GM06990 (cell line): ENCODE measurements around the gene NRN1L.

ENCODE experiments used
- DNase-seq: peaks from one replicate; pipeline ENCODE4 v3.0.0-alpha.2; 2011; ENCODE audit not compliant: insufficient read length; ENCODE audit errors: extremely low read depth
- H3K27me3 ChIP-seq: replicated peaks from 2 replicates; pipeline ENCODE4 v1.6.0; 2011; ENCODE audit warnings: low read length; ENCODE audit not compliant: control insufficient read depth, insufficient read depth
- H3K36me3 ChIP-seq: 2 replicates; pipeline ENCODE4 v1.5.1; 2011; ENCODE audit warnings: low read length; ENCODE audit not compliant: control insufficient read depth, insufficient read depth
- H3K4me3 ChIP-seq: replicated peaks from 2 replicates; pipeline ENCODE4 v1.5.1; 2011; ENCODE audit warnings: low read depth, mild to moderate bottlenecking, control low read depth, low read length
- TF ChIP-seq, protein P1 (sequence below): IDR thresholded peaks from 2 replicates; pipeline ENCODE4 v1.5.1; 2011; ENCODE audit warnings: low read length, control low read depth, mild to moderate bottlenecking, inconsistent platforms; ENCODE audit not compliant: insufficient read depth, poor library complexity, severe bottlenecking

NRN1L gene

DNA sequence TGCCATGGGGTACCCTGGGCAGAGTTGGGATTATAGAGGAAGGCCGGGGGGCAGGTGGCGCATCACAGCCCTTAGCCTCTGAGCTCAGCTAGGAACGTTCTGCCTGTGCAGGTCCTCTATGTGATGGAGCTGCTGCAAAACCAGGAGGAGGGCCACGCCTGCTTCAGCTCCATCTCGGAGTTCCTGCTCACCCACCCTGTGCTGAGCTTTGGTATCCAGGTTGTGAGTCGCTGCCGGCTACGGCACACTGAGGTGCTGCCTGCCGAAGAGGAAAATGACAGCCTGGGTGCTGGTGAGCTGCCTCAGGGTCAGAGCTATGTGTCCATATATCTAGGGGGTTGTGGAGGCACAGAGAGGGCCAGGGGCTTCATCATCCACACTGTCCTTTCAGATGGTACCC, 5.8 kb upstream of the NRN1L start:
- DNase-seq, result no peak
- Histone ChIP-seq H3K4me3 (no peak overlapping the region), H3K36me3 (peaks cover 70% of the 10 kb centered on the region), H3K27me3 (no peaks in the 10 kb centered on the region)
- TF ChIP-seq, protein P1, sequence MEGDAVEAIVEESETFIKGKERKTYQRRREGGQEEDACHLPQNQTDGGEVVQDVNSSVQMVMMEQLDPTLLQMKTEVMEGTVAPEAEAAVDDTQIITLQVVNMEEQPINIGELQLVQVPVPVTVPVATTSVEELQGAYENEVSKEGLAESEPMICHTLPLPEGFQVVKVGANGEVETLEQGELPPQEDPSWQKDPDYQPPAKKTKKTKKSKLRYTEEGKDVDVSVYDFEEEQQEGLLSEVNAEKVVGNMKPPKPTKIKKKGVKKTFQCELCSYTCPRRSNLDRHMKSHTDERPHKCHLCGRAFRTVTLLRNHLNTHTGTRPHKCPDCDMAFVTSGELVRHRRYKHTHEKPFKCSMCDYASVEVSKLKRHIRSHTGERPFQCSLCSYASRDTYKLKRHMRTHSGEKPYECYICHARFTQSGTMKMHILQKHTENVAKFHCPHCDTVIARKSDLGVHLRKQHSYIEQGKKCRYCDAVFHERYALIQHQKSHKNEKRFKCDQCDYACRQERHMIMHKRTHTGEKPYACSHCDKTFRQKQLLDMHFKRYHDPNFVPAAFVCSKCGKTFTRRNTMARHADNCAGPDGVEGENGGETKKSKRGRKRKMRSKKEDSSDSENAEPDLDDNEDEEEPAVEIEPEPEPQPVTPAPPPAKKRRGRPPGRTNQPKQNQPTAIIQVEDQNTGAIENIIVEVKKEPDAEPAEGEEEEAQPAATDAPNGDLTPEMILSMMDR, result no peak

GRCh38 chr16:67879462-67879861, 5.2 kb upstream of the NRN1L start:
- Histone ChIP-seq H3K36me3 (peaks cover 71% of the 10 kb centered on the region), H3K27me3 (no peaks in the 10 kb centered on the region), H3K4me3 (no peak overlapping the region)
- no peak for DNase-seq
- TF ChIP-seq, protein P1, result no peak

- no peak for DNase-seq
- Histone ChIP-seq H3K36me3 (peaks cover 74% of the 10 kb centered on the region), H3K27me3 (no peaks in the 10 kb centered on the region), H3K4me3 (no peak overlapping the region)
- TF ChIP-seq, protein P1, result no peak
Observed at GRCh38 chr16:67879936-67880335, 4.7 kb upstream of the NRN1L start.

GRCh38 chr16:67880584-67880983, 4.1 kb upstream of the NRN1L start:
- no peaks in the 10 kb centered on the region for H3K27me3 ChIP-seq
- no peak for DNase-seq
- no peak overlapping the region for H3K4me3 ChIP-seq
- TF ChIP-seq, protein P1, result no peak
- H3K36me3 ChIP-seq, result peaks cover 74% of the 10 kb centered on the region

DNA sequence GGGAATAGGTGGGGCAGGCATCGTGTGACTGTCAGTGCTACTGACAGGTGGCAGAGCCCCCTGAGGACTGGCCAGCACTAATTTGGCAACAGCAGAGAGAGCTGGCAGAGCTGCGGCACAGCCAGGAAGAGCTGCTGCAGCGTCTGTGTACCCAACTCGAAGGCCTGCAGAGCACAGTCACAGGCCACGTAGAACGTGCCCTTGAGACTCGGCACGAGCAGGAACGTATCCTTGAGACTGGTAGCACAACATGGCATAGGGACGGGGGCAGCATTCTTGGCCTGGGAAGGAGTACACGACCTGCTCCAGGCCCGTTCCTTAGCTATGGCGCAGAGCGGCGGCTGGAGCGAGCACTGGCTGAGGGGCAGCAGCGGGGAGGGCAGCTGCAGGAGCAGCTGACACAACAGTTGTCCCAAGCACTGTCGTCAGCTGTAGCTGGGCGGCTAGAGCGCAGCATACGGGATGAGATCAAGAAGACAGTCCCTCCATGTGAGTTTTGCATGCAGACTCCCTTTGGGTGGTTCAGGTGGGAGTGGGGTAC, 3.0 kb upstream of the NRN1L start:
- no peaks in the 10 kb centered on the region for H3K27me3 ChIP-seq
- DNase-seq, result no peak
- no peak overlapping the region for H3K4me3 ChIP-seq
- TF ChIP-seq, protein P1, result no peak
- H3K36me3 ChIP-seq, result peaks cover 69% of the 10 kb centered on the region

DNA sequence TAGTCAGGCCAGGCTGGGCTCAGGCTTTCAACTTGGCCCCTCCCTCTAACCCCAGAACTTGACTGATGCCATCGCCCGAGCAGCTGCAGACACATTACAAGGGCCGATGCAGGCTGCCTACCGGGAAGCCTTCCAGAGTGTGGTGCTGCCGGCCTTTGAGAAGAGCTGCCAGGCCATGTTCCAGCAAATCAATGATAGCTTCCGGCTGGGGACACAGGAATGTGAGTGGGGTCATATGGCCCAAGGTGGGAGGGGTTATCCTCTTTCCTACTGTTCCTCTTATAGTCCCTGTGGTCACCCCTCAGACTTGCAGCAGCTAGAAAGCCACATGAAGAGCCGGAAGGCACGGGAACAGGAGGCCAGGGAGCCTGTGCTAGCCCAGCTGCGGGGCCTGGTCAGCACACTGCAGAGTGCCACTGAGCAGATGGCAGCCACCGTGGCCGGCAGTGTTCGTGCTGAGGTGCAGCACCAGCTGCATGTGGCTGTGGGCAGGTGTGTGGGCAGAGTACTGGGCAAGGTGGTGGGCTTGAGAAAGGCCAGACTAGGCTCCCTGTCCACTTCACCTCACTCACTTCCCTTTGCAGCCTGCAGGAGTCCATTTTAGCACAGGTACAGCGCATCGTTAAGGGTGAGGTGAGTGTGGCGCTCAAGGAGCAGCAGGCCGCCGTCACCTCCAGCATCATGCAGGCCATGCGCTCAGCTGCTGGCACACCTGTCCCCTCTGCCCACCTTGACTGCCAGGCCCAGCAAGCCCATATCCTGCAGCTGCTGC, 2.1 kb upstream of the NRN1L start:
- no peaks in the 10 kb centered on the region for H3K27me3 ChIP-seq
- no peak for DNase-seq
- TF ChIP-seq, protein P1, result no peak
- H3K36me3 ChIP-seq, result peaks cover 61% of the 10 kb centered on the region
- no peak overlapping the region for H3K4me3 ChIP-seq
